ENCODE measurements around the gene COBLL1.

- TF ChIP-seq CTCF (IDR thresholded peaks at IDR 0.05; ENCODE audit: low read depth, low read length) (no peak), POLR2A (IDR thresholded peaks at IDR 0.05; ENCODE audit: extremely low read depth, insufficient read length) (no peak), MAX (IDR thresholded peaks at IDR 0.05; ENCODE audit: low read depth, low read length) (no peak)
These were observed 198.6 kb downstream of the COBLL1 start for GRCh38 chr2:164642946-164643555.
